ENCODE results near the gene CWH43. TPM values are rescaled to one million over a fixed set of nuclear protein-coding genes. Genes with fewer than 3 reads are reported as not detected.
"Not testable (repeated sequence)": the region's sequence is repeated elsewhere in the genome, so short reads cannot be mapped to it uniquely, and the experiment has no call there.

The CWH43 gene
- total and polyA plus RNA-seq, 7 experiments from 2014 or later = not detected

- H3K36me3 ChIP-seq (ENCODE audit: control insufficient read depth in 2 of 3, insufficient read depth in 3 of 3, low read length in 3 of 3); H3K27me3 Mint-ChIP-seq; H3K4me1 ChIP-seq (ENCODE audit: control insufficient read depth in 2 of 2, insufficient read depth in 2 of 2, low read length in 2 of 2); intact Hi-C loops (cut with micrococcal nuclease); ATAC-seq; POLR2A ChIA-PET; H3K4me3 Mint-ChIP-seq; H3K27ac ChIP-seq (ENCODE audit: low read depth, low read length); H3K4me3 ChIP-seq (ENCODE audit: low read length); H3K27me3 ChIP-seq (ENCODE audit: control insufficient read depth in 2 of 2, insufficient read depth in 2 of 2, low read length in 2 of 2); DNase-seq; CTCF ChIA-PET; H3K27ac Mint-ChIP-seq: not testable (repeated sequence)
- peaks cover 50 to 73% (median 69%) of the 10 kb centered on the region in 5 donors for H3K36me3 Mint-ChIP-seq
- peaks cover 0 to 52% (median 0%) of the 10 kb centered on the region in 7 donors for H3K4me1 Mint-ChIP-seq
- peaks cover under 1 to 29% (median 5%) of the 10 kb centered on the region in 3 experiments for H3K9me3 ChIP-seq (ENCODE audit: control insufficient read depth in 2 of 3, low read length in 3 of 3)
- H3K9me3 Mint-ChIP-seq = peaks cover 36 to 89% (median 76%) of the 10 kb centered on the region in 11 donors
Measured at GRCh38 chr4:49105248-49105904, 119.3 kb downstream of the CWH43 start.

- peaks cover 36 to 98% (median 84%) of the 10 kb centered on the region in 11 donors for H3K9me3 Mint-ChIP-seq
Measured at GRCh38 chr4:49107262-49107661, 121.2 kb downstream of the CWH43 start.

GRCh38 chr4:49108183-49108978, 122.3 kb downstream of the CWH43 start:
- H3K4me1 ChIP-seq (ENCODE audit: control insufficient read depth in 2 of 2, insufficient read depth in 2 of 2, low read length in 2 of 2); DNase-seq; H3K4me3 ChIP-seq (ENCODE audit: low read length); H3K36me3 ChIP-seq (ENCODE audit: control insufficient read depth in 2 of 3, insufficient read depth in 3 of 3, low read length in 3 of 3); POLR2A ChIA-PET; CTCF ChIA-PET; intact Hi-C loops (cut with micrococcal nuclease); H3K27me3 Mint-ChIP-seq; H3K27ac ChIP-seq (ENCODE audit: low read depth, low read length); H3K27me3 ChIP-seq (ENCODE audit: control insufficient read depth in 2 of 2, insufficient read depth in 2 of 2, low read length in 2 of 2); H3K27ac Mint-ChIP-seq: not testable (repeated sequence)
- peaks cover 0 to 48% (median 0%) of the 10 kb centered on the region in 7 donors for H3K4me1 Mint-ChIP-seq
- H3K36me3 Mint-ChIP-seq = peaks cover 45 to 79% (median 67%) of the 10 kb centered on the region in 5 donors
- H3K4me3 Mint-ChIP-seq = peak overlapping the region in 2 of 10 donors; percentile 0 to 1
- ATAC-seq = peak; percentile 70
- H3K9me3 ChIP-seq (ENCODE audit: control insufficient read depth in 2 of 3, low read length in 3 of 3) = peaks cover 0 to 42% (median 5%) of the 10 kb centered on the region in 3 experiments
- H3K9me3 Mint-ChIP-seq = peaks cover 33 to 98% (median 82%) of the 10 kb centered on the region in 11 donors

More at GRCh38 chr4:49107262-49107661, 121.2 kb downstream of the CWH43 start:
- peaks cover 0 to 38% (median 5%) of the 10 kb centered on the region in 3 experiments for H3K9me3 ChIP-seq (ENCODE audit: control insufficient read depth in 2 of 3, low read length in 3 of 3)
- Mint-ChIP-seq H3K4me1 (peaks cover 0 to 55% (median 0%) of the 10 kb centered on the region in 7 donors), H3K36me3 (peaks cover 53 to 80% (median 73%) of the 10 kb centered on the region in 5 donors)
- H3K27me3 ChIP-seq (ENCODE audit: control insufficient read depth in 2 of 2, insufficient read depth in 2 of 2, low read length in 2 of 2); CTCF ChIA-PET; H3K27me3 Mint-ChIP-seq; H3K27ac ChIP-seq (ENCODE audit: low read depth, low read length); H3K4me3 ChIP-seq (ENCODE audit: low read length); H3K4me1 ChIP-seq (ENCODE audit: control insufficient read depth in 2 of 2, insufficient read depth in 2 of 2, low read length in 2 of 2); H3K4me3 Mint-ChIP-seq; intact Hi-C loops (cut with micrococcal nuclease); ATAC-seq; H3K36me3 ChIP-seq (ENCODE audit: control insufficient read depth in 2 of 3, insufficient read depth in 3 of 3, low read length in 3 of 3); POLR2A ChIA-PET; H3K27ac Mint-ChIP-seq: not testable (repeated sequence)
- DNase-seq = peak in 2 of 9 donors; percentile 14 to 25

GRCh38 chr4:49109567-49110166, 123.6 kb downstream of the CWH43 start:
- H3K27me3 Mint-ChIP-seq; CTCF ChIA-PET; DNase-seq; H3K4me1 ChIP-seq (ENCODE audit: control insufficient read depth in 2 of 2, insufficient read depth in 2 of 2, low read length in 2 of 2); H3K27me3 ChIP-seq (ENCODE audit: control insufficient read depth in 2 of 2, insufficient read depth in 2 of 2, low read length in 2 of 2); H3K36me3 ChIP-seq (ENCODE audit: control insufficient read depth in 2 of 3, insufficient read depth in 3 of 3, low read length in 3 of 3); H3K27ac Mint-ChIP-seq; POLR2A ChIA-PET; intact Hi-C loops (cut with micrococcal nuclease); H3K4me3 ChIP-seq (ENCODE audit: low read length); H3K27ac ChIP-seq (ENCODE audit: low read depth, low read length); H3K4me3 Mint-ChIP-seq: not testable (repeated sequence)
- Mint-ChIP-seq H3K36me3 (peaks cover 39 to 74% (median 58%) of the 10 kb centered on the region in 5 donors), H3K4me1 (peaks cover 0 to 44% (median 0%) of the 10 kb centered on the region in 7 donors), H3K9me3 (peaks cover 29 to 98% (median 79%) of the 10 kb centered on the region in 11 donors)
- peak; percentile 60 for ATAC-seq
- peaks cover 0 to 38% (median 5%) of the 10 kb centered on the region in 3 experiments for H3K9me3 ChIP-seq (ENCODE audit: control insufficient read depth in 2 of 3, low read length in 3 of 3)

- H3K27me3 Mint-ChIP-seq; H3K4me1 ChIP-seq (ENCODE audit: control insufficient read depth in 2 of 2, insufficient read depth in 2 of 2, low read length in 2 of 2); H3K4me3 ChIP-seq (ENCODE audit: low read length); H3K36me3 ChIP-seq (ENCODE audit: control insufficient read depth in 2 of 3, insufficient read depth in 3 of 3, low read length in 3 of 3); DNase-seq; H3K27ac ChIP-seq (ENCODE audit: low read depth, low read length); intact Hi-C loops (cut with micrococcal nuclease); POLR2A ChIA-PET; H3K27ac Mint-ChIP-seq; H3K4me3 Mint-ChIP-seq; H3K27me3 ChIP-seq (ENCODE audit: control insufficient read depth in 2 of 2, insufficient read depth in 2 of 2, low read length in 2 of 2); CTCF ChIA-PET: not testable (repeated sequence)
- Mint-ChIP-seq H3K4me1 (peaks cover 0 to 37% (median 0%) of the 10 kb centered on the region in 7 donors), H3K36me3 (peaks cover 34 to 71% (median 50%) of the 10 kb centered on the region in 5 donors), H3K9me3 (peaks cover 23 to 98% (median 77%) of the 10 kb centered on the region in 11 donors)
- H3K9me3 ChIP-seq (ENCODE audit: control insufficient read depth in 2 of 3, low read length in 3 of 3) = peaks cover 0 to 38% (median 5%) of the 10 kb centered on the region in 3 experiments
- ATAC-seq = peak; percentile 63
Measured at GRCh38 chr4:49110579-49110978, 124.5 kb downstream of the CWH43 start.

Data from naive thymus-derived CD4-positive, alpha-beta T cell (primary cell).